Measurements from ENCODE around the gene TARM1.
"Not testable (repeated sequence)": the region's sequence is repeated elsewhere in the genome, so short reads cannot be mapped to it uniquely, and the experiment has no call there.

Gene TARM1

GRCh38 chr19:54099903-54100255 is 18.7 kb upstream of the TARM1 start:
- DNase-seq (ENCODE audit: low spot score): not testable (repeated sequence)

GRCh38 chr19:54099190-54099902 is 18.2 kb upstream of the TARM1 start:
- DNase-seq (ENCODE audit: low spot score): no peak

- DNase-seq (ENCODE audit: low spot score): peak; percentile 29
Measured at GRCh38 chr19:54096617-54097106, 15.5 kb upstream of the TARM1 start.

- DNase-seq (ENCODE audit: low spot score): peak; percentile 48
Measured at GRCh38 chr19:54095859-54096616, 14.9 kb upstream of the TARM1 start.

GRCh38 chr19:54095136-54095858 is 14.1 kb upstream of the TARM1 start:
- no peak for DNase-seq (ENCODE audit: low spot score)

- DNase-seq (ENCODE audit: low spot score): no peak
Measured at GRCh38 chr19:54094426-54095000, 13.3 kb upstream of the TARM1 start.

- no peak for DNase-seq (ENCODE audit: low spot score)
Measured at GRCh38 chr19:54084410-54084809, 3.2 kb upstream of the TARM1 start.

GRCh38 chr19:54077334-54077733 is 3.8 kb downstream of the TARM1 start:
- DNase-seq (ENCODE audit: low spot score): no peak

GRCh38 chr19:54074851-54075250 is 6.3 kb downstream of the TARM1 start:
- DNase-seq (ENCODE audit: low spot score): no peak

- DNase-seq (ENCODE audit: low spot score): no peak
Measured at GRCh38 chr19:54073829-54074228, 7.3 kb downstream of the TARM1 start.

GRCh38 chr19:54069470-54069869 is 11.7 kb downstream of the TARM1 start:
- no peak for DNase-seq (ENCODE audit: low spot score)

GRCh38 chr19:54063350-54064116 is 17.6 kb downstream of the TARM1 start, which contains the start of gene VSTM1:
VSTM1 (minus strand) TSS chr19:54063897; CDS start chr19:54063777, 120 bp downstream.
- DNase-seq (ENCODE audit: low spot score): no peak

GRCh38 chr19:54062643-54063042 is 18.5 kb downstream of the TARM1 start:
- no peak for DNase-seq (ENCODE audit: low spot score)

GRCh38 chr19:54047616-54048015 is 33.5 kb downstream of the TARM1 start:
- no peak for DNase-seq (ENCODE audit: low spot score)

- DNase-seq (ENCODE audit: low spot score): no peak
Measured at GRCh38 chr19:54045771-54046170, 35.4 kb downstream of the TARM1 start.

GRCh38 chr19:54042989-54043388 is 38.2 kb downstream of the TARM1 start:
- DNase-seq (ENCODE audit: low spot score): no peak

- no peak for DNase-seq (ENCODE audit: low spot score)
Measured at GRCh38 chr19:54041969-54042606, 39.1 kb downstream of the TARM1 start.

GRCh38 chr19:54040003-54040402 is 41.2 kb downstream of the TARM1 start:
- DNase-seq (ENCODE audit: low spot score): no peak

GRCh38 chr19:54036542-54036941 is 44.6 kb downstream of the TARM1 start:
- not testable (repeated sequence) for DNase-seq (ENCODE audit: low spot score)

GRCh38 chr19:54035215-54036178 is 45.7 kb downstream of the TARM1 start:
- DNase-seq (ENCODE audit: low spot score): no peak
